HG03457 (cell line): ENCODE data around the gene KCNMA1.

Experiments used
- ATAC-seq: cut with Tn5 transposase; IDR thresholded peaks from one replicate; pipeline ENCODE4 v1.9.1; 2021; ENCODE audit warnings: moderate number of reproducible peaks; ENCODE audit not compliant: unreplicated experiment

Gene KCNMA1

DNA sequence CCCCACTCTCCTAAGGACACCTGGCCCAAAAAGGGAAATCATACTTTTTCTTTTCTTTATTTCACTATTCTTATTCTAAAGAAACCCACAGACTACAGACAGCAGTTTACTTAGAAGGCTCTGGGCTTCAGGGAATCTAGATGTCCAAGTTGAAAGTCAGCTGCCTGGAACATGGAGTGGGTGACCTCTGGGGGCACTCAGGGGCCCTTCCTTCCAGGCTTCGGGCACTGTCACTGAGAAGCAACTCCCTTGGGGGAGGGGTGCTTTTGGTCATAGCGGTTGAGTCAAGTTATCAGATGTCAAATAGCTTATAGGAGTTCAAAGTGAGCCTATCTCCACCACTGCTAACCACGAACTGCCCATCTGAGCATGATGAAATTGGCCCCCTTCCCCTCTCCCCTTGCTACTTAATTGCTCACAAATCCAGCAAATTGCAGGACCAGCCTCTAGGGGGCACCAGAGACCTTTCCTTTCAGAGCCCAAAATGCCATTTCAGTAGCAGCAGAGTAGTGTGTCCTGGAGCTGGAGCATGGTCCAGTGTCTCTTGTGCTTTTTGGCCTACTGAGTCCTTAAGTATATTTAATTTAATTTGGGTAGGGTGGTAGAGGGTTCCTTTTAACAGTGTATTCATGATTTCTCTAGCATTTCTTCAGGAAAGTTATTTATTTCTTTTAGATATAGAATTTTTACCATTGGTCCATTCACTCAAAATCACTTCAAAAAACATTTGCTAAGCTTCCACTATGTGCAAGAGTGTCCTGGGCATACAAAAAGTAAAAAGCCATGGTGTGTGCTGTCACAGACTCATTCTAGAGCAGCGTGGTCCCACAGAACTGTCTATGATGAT is 463.8 kb downstream of the KCNMA1 start:
- ATAC-seq, result no peak

DNA sequence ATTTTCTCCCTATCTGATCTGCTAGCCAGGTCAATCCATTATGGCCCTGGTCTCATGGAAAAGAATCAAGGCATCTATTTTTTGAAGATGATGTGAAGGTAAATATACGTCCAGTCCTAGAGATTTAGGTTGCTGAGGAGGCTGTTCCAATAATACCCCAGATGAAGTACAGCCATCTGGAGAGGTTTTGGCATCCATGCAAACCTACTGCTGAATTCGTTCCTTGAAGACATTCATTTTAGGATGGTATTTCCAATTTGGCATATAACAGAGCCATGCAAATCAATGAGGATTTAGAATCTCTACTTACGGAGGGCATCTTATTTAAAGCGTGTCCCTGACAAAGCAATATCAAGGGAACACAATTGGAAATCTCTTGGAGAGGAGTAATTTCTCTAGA is 465.5 kb downstream of the KCNMA1 start:
- ATAC-seq, result no peak

DNA sequence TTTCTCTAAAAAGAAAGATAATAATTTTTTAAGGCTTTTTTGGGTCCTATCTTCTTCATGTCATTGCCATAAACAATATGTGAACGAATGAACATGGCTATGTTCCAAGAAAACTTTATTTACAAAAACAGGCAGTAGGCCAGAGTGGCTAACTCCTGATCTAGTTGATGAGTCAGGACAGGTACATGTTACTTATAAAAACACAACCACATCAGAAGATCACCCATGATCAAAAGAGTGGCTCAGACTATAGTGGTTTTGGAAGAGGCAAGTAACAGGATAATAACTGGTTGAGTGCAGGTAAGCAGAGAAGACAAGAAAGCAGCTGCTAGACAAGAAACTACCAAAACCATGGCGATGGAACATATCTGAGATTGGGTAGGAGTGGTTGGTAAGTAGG is 468.7 kb downstream of the KCNMA1 start:
- no peak for ATAC-seq

DNA sequence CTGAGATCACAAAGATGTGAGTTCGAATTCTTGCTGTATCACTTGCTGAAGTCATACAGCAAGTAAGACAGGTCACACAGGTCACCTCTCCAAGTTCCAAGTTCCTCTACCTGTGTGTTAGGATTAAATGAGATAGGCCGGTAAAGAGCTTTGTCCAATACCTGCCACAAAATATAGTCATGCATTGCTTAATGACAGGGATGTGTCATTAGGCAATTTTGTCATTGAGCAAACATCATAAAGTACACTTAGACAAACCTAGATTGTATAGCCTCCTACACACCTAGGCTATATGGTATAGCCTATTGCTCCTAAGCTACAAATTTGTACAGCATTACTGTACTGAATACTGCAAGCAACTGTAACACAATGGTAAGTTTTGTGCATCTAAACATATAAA is 469.4 kb downstream of the KCNMA1 start:
- ATAC-seq, result no peak

DNA sequence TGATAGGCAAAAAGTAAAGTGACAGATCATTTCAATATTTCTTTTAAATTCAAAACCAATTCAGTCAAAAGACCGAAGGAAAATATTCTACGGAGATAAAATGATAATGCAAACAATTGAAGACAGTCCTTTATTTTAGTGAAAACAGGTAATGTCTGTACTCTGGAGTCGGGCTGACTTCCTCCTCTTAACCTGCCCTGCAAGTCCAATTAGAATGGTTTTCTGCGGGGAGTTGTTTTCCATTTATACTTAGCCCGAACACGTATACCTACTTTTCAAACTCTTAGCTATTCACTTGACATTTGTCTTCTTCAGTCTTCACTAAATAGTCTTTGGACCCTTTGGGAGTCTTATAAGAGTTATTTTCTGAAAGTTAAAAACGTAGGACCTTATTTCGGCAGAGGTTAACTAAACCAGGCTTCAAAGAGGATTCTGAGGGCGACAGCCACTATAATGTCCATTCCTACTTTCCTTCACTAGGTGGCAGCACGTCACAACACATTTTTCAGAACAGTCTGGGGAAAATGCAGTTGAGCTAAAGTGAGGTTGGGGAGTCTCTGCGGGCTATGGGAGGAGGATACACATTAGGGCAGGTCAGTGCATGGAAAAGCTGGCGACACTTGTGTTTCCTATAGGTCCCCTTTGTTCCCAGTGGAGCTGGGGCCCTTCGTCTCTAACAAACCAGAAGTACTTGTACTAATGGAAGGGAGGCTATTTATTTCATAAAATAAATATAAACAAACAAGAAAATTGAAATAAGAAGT is 472.0 kb downstream of the KCNMA1 start:
- no peak for ATAC-seq

DNA sequence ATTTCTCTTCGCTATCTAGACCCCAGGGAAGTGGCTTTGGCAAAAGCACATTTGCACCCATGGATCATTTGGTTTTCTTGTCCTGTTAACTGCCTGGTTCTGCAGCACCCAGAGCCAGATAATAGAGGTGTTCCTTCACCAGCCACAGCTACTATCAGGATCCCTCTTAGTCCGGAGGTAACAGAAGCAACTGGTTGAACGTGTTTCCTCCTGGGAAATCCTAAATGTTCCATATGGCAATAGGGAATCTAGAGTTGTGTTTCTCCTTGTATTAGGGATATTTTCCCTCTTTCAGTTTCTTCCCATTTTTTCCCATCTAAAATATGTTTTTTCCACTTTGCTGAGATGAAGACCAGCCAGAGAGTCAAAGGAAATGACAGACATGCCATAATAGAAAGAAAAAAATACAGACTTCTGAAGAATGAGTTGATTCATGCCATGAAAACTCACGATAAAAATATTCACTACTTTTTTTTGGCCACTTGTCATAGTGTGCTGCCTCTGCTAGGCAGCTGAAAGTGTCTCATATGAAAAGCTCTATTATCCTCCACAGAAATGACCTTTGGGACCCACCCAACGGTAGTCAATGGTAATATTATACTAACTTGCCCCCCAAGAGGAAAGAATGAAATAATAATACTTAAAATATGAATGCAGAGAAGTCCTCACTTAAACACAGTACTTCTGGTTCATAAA is 472.8 kb downstream of the KCNMA1 start:
- no peak for ATAC-seq

DNA sequence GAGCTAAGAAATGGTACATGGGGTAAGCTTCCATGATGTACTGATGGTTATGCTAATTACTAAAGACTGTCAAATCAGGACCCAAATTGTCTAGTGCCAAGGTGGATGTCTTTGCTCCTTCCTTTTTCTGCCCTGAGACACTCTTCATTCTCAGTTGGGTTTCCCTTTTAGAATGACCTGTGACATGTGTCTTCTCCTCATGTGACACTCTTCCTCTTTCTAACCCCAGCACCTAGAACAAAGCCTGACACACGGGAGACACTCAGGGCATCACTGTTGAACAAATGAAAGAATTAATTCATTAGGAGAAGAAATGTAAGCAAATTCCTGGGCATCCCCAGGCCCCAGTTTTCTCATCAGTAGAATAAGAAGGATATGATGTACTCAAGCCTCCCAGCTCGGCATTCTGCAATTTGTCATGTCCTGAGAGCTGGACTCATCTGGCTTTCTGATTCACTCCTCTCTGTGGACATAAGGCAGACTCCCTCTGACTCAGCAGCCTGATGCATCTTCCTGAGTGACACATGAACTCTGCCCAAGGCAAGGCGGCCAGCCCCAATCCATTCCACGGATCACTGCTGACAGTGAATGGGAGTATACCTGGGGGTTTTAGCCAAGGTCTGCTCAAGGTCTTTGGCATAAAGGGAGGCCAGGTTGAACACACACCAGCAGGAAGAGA is 473.8 kb downstream of the KCNMA1 start:
- ATAC-seq, result no peak

DNA sequence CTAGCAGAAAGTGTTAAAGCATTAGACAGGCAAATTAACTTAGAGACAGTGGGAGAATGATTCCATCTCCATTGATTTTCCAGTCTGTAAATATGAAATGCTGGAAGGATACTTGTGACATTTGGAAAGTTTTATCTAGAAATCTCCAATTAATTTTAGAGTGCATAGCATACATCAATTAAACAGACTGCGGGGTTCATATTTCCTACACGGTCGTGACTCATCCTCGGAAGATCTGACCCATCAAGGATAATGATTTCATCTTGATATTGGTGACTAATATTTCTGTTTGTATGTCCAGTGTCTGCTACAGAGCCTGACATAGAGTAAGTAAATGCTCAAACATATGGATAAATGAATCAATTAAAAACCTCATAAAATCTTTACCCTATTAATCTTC is 474.9 kb downstream of the KCNMA1 start:
- no peak for ATAC-seq

DNA sequence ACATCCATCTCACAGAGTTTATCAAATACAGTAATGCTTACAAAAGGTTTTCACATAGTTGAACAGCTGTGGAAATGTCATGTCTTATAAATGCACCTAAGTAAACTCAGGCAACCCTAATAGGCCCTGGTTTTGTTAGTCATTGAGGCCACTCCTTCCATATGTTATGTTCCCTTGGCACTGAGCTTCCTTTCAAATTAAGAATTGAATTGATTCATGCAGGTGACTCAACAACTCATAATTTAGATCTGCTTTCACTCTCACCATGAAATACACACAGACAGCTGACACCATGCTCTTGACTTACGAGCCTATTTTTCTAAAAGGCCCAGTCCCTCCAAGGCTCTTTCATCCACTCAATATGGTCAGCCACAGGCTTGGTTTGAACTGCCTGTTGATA is 476.9 kb downstream of the KCNMA1 start:
- ATAC-seq, result no peak

DNA sequence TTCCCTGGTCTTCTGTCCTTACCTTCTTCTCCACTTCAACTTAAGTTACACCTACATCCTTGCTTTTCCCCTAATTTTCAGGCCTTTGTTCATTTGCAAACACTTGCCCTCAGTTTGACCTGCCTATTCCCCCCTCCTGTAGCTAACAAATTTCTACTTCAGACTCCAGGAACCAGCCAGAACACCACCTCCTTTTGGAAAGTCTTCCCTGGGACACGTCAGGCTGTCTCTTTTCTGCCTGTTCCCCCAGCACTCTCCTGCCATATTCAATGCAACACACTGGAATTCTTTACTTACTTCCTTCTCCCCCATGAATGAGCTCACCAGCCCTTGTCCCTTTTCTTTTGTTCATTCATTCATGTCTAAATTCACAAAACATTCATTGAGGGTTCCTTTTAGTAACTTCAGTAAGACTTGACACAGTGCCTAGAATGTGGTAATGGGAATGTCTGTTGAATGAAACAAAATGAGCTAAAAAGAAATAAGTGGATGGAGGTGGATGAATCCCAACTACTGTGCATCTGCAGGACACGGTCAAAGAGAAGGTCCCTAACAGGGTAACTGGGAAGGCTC is 478.0 kb downstream of the KCNMA1 start:
- ATAC-seq, result no peak

DNA sequence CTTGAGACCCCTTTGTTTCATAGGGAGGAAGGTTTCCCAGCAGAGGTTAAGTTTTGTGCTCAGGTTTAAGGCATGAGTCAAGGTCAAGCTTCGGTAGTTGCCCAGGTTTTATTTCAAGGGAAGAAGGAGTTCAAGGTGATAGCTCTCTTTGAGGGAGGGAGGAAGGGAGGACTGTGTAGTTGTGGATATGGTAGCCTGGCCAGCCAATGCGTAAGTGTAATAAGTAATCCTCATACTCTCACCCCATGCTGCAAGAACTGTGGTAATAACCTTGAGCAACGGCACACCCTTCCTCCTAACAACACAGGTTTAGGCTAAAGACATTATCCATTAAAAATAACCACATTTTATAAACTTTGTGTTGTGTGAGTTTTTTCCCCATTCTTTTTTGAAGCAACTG is 478.9 kb downstream of the KCNMA1 start:
- no peak for ATAC-seq

DNA sequence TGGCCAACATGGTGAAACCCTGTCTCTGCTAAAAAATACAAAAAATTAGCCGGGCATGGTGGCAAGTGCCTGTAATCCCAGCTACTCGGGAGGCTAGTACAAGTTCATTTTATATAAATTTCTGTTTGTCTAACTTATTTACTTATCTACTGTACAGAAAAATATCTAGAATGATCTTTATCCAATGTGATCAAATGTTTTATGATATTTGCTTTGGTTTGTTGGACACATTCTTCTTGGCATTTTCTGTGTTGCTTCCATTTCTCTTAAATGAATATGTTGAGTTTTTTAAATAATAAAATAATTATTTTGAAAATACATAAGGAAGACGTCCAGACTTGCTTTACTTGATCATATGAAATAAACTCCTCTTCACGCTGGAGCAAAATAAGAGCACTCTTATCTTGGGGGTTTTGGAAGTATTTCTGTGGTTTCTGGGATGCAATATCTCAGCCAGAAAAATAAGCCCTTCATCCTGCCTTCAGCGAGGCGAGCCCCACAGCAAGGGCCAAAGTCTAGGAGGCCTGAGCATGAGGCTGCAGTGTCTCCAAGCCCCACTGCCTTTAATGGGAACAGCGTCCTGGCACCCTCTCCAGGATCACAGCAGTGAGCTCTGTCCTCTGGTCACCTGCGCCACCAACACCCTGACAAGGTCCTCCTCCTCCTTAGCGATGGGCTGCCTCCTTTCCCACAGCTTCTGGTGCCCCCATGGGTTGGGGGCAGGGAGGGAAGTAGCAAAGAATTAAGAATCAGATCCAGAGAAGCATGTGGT is 480.2 kb downstream of the KCNMA1 start:
- ATAC-seq, result no peak

DNA sequence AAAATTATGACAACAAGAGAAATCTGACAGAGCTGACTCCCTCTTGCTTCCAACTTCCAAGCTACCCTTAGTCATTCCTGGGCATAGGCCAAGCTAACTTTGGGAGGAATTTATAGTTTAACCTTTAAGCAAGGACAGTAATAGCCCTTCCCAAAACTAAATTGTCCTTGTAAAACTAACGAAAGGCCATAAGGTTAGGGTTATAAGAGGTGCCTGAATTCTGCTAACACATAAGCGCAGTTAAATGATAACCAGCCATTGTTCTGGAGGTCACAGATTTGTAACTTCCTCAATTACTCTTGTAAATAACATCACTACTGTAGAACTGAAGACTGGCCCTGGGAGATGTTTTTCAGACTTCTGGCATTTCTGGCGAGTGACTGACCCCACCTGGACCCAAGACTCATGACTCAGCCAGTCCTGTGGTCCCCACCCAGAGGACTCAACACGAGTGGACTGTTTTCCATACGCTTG is 481.2 kb downstream of the KCNMA1 start:
- ATAC-seq, result no peak

DNA sequence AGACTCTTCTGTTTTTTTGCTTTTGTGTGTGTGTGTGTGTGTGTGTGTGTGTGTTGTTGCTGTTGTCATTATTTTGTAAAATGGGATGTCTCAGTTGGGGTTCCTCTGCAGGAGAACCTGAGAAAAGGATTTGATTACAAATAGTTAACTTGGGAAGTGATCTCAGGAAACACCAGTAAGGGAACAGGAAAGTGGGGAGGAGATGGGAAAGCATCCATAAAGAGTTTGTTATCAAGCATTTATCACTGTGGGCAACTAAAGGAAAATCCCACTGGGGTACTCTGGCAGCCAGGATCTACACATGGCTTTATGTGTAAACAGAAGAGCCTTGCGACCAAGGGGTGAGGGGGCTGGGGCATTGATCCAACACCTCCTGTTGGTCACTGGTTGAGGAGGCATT is 485.4 kb downstream of the KCNMA1 start:
- no peak for ATAC-seq

DNA sequence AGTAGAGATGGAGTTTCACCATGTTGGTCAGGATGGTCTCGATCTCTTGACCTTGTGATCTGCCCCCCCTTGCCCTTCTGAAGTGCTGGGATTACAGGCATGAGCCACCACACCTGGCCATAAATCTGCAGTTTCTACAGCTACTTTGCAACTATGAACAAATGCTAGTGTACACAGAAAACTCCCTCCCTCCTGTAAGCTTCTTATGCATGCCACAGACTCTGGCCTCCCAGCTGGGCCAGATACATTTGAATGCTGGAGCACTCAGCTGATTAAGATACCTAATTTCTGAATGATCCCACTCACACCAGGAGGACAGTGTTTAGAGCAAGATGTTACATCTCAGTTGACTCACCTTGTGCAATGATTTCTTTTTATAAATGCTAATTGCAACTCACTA is 486.2 kb downstream of the KCNMA1 start:
- ATAC-seq, result no peak

DNA sequence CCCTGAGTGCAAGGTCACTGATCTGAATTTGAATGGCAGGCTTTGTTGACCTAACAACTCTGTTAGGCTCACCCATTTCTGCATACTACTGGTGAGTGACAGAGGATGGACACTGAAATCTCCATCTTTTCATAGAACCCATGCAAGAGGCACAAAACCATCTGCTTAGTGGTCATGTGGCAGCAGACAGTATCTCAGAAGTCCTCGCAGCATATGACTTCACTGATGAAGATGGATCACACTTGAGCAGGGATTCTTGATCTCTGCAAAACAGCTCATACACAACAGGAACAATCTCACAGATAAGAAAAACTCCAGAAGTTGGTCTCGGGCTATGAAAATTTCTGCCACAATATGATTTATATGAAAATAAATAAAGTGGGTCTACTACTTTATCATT is 487.9 kb downstream of the KCNMA1 start:
- ATAC-seq, result no peak

DNA sequence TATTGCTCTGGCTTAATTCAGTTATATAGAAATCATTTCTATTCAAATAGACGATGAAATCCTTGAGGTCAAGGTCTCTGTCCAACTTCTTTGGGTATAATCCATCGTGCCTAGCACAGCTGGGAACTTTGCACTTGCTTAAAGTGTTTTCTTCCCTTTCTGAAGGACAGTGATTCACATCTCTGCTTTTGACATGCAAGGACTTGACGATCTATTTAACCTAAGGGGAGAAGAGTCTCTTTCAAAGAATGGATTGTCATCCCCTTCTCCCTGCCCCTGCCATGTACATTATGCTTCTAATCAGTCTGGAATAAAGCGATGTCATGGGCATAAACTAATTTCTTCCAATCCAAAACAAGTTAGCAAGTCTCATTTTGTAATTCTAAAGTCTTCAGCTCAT is 488.6 kb downstream of the KCNMA1 start:
- no peak for ATAC-seq

DNA sequence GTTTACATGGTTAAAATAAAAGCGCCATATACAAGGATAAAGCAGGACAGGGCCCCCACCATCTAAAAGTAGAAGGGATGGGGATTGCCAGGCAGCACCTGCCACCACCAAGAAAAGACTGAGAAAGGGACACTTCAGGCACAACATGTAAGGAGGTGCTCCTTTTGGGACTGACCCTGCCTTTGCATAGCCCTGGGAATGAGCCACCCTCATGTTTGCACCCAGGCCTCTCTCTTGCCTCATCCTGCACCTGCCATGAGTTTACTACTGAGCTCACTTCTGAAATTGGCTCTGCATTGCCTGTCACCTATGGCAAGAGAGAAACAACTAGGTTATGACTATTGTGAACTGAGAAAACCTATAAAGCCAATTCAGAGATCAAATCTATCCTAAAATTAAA is 489.7 kb downstream of the KCNMA1 start:
- ATAC-seq, result no peak

DNA sequence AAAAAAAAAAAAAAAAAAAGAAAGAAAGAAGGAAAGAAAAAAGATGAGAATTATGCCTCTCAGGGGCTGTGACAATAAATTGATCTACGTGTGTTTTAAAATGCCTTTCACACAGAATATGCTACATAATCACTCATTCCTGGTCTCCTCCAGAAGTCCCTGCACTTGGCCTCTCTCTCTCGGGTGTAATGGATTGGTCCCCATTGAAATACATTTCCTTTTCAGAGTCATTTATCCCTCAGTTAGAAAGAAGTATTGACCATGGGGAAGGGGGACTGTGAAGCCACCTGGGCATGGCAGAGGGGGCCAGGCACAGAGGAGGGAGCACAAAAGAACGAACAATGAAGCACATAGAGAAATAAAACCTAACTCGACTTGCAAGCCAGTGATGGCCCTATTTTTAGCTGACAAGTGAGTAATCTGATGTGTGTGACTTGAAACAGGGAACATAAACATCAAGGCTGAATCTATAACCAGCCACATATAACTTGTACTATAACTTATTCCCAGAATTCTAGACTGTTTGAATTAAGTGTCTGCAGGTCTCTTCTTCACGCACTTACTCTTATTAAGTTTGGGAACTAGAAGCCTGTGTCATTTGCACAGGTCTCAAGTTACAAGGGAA is 490.8 kb downstream of the KCNMA1 start:
- no peak for ATAC-seq

DNA sequence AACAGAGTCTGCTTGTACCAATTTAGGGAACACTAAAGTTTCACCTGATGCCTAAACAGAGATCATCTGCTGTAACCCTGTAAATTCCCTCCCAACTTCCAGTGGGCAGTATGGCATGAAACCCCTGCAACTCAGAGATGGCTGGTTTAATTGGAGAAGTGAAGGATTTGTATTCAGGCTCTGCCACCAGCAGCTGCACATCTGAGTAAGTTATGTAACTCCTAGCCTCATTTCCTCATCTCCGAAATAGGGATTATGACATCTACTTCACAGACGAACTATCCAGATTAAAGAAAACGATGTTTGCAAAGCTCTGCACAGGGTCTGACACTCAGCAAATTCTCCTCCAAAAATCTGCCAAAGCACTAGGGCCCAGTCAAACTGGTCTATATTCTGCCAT is 493.0 kb downstream of the KCNMA1 start:
- no peak for ATAC-seq
